ENCODE measurements around the gene CAPN13. TPM values are rescaled to one million over a fixed set of nuclear protein-coding genes. Genes with fewer than 3 reads are reported as not detected.

Gene CAPN13
- total and polyA plus RNA-seq, 2 experiments from 2014 or later, result 0.50 to 0.94 TPM

GRCh38 chr2:30736461-30737325, 70.6 kb downstream of the CAPN13 start:
- no peaks in the 10 kb centered on the region for H3K9me3 Mint-ChIP-seq
- Histone ChIP-seq H3K4me2 (no peak overlapping the region), H3K36me3 (ENCODE audit: insufficient read depth) (no peaks in the 10 kb centered on the region), H2AFZ (no peak overlapping the region), H4K20me1 (replicated peaks; ENCODE audit: insufficient read depth) (no peaks in the 10 kb centered on the region), H3K4me3 (no peak overlapping the region), H3F3A (replicated peaks; ENCODE audit: low read depth) (no peaks in the 10 kb centered on the region), H3K27me3 (ENCODE audit: insufficient read depth) (no peaks in the 10 kb centered on the region), H3K4me1 (ENCODE audit: insufficient read depth) (no peaks in the 10 kb centered on the region), H3K9me2 (ENCODE audit: insufficient read depth) (0 out of 2 replicates have a peak, but pooled peaks cover 3% of the 10 kb centered on the region), H3K27ac (ENCODE audit: low read depth) (no peak overlapping the region), H3K79me2 (replicated peaks; ENCODE audit: insufficient read depth) (no peaks in the 10 kb centered on the region)
- no peaks in the 10 kb centered on the region for H3K36me3 Mint-ChIP-seq (ENCODE audit: low read depth)
- peaks cover 2% of the 10 kb centered on the region for H3K27me3 Mint-ChIP-seq (ENCODE audit: insufficient read depth, low read depth, poor library complexity)
- no peak for ATAC-seq
- H3K4me3 Mint-ChIP-seq, result no peak overlapping the region
- no peak for DNase-seq (ENCODE audit: low spot score)
- peaks cover 11% of the 10 kb centered on the region; the same call in 2 of the 3 replicates for H3K4me1 Mint-ChIP-seq
- TF ChIP-seq JUNB (IDR thresholded peaks at IDR 0.05; ENCODE audit: unreplicated experiment) (no peak), EZH2 (IDR thresholded peaks at IDR 0.05; ENCODE audit: low read depth, unreplicated experiment) (no peak), ZNF331 (CRISPR knock-in tag; IDR thresholded peaks at IDR 0.05; ENCODE audit: low read depth) (no peak), POLR2AphosphoS5 (IDR thresholded peaks at IDR 0.05; ENCODE audit: low read depth) (no peak), ETS1 (IDR thresholded peaks at IDR 0.05) (no peak), CTCF (conservative IDR thresholded peaks at IDR 0.05; ENCODE audit: low read depth in 2 of 2) (no peak), STAT1 (IDR thresholded peaks at IDR 0.05; ENCODE audit: unreplicated experiment) (no peak), EZH2phosphoT487 (IDR thresholded peaks at IDR 0.05; ENCODE audit: unreplicated experiment) (no peak), ZNF114 (CRISPR knock-in tag; IDR thresholded peaks at IDR 0.05) (no peak), ZNF462 (CRISPR knock-in tag; IDR thresholded peaks at IDR 0.05) (no peak), CREB1 (CRISPR knock-in tag; IDR thresholded peaks at IDR 0.05; ENCODE audit: low read depth) (no peak), REST (IDR thresholded peaks at IDR 0.05; ENCODE audit: unreplicated experiment) (no peak), NANOG (IDR thresholded peaks at IDR 0.05; ENCODE audit: borderline replicate concordance) (no peak)
- no peak overlapping the region for H3K27ac Mint-ChIP-seq
